ENCODE results near the gene PCK2.
A peak's percentile ranks its signal among the peaks of the same experiment; 100 is the strongest.

Gene PCK2

GRCh38 chr14:24139272-24139934 is 45.3 kb downstream of the PCK2 start:
- no peak for DNase-seq

- DNase-seq = peak; percentile 99
Observed at GRCh38 chr14:24141097-24141880, 47.2 kb downstream of the PCK2 start, which contains the start of gene EMC9. EMC9 (minus strand) TSS chr14:24141591; CDS start chr14:24141304, 287 bp downstream.

- DNase-seq = no peak
Observed at GRCh38 chr14:24143511-24143910, 49.4 kb downstream of the PCK2 start.

- no peak for DNase-seq
Observed at GRCh38 chr14:24144451-24144850, 50.3 kb downstream of the PCK2 start.

GRCh38 chr14:24145219-24145618 is 51.1 kb downstream of the PCK2 start:
- DNase-seq = no peak

GRCh38 chr14:24145690-24146452 is 51.8 kb downstream of the PCK2 start:
- DNase-seq = no peak

GRCh38 chr14:24146453-24146977 is 52.4 kb downstream of the PCK2 start, which contains the start of gene PSME2:
PSME2 (minus strand) TSS chr14:24146610; CDS start chr14:24146581, 29 bp downstream.
- DNase-seq = peak; percentile 96

GRCh38 chr14:24146978-24147760 is 53.1 kb downstream of the PCK2 start, which contains the start of gene RNF31:
RNF31 (plus strand) TSS chr14:24147498; CDS start chr14:24147699, 201 bp downstream.
- DNase-seq = peak; percentile 96

GRCh38 chr14:24147761-24148428 is 53.8 kb downstream of the PCK2 start:
- no peak for DNase-seq

GRCh38 chr14:24149302-24149969 is 55.3 kb downstream of the PCK2 start:
- DNase-seq = no peak

GRCh38 chr14:24150061-24150460 is 56.0 kb downstream of the PCK2 start:
- no peak for DNase-seq

- no peak for DNase-seq
Observed at GRCh38 chr14:24150567-24150966, 56.5 kb downstream of the PCK2 start.

- DNase-seq = no peak
Observed at GRCh38 chr14:24150993-24151392, 56.9 kb downstream of the PCK2 start.

- no peak for DNase-seq
Observed at GRCh38 chr14:24151404-24152080, 57.4 kb downstream of the PCK2 start.
